HG03097 (cell line): ENCODE results near the gene LAMA3.
A peak's percentile ranks its signal among the peaks of the same experiment; 100 is the strongest.

Experiments used
- ATAC-seq: cut with Tn5 transposase; IDR thresholded peaks from one replicate; pipeline ENCODE4 v1.9.1; 2021; ENCODE audit not compliant: unreplicated experiment, low FRiP score

The LAMA3 gene

GRCh38 chr18:23953984-23954383 lies 264.7 kb downstream of the LAMA3 start:
- no peak for ATAC-seq

DNA sequence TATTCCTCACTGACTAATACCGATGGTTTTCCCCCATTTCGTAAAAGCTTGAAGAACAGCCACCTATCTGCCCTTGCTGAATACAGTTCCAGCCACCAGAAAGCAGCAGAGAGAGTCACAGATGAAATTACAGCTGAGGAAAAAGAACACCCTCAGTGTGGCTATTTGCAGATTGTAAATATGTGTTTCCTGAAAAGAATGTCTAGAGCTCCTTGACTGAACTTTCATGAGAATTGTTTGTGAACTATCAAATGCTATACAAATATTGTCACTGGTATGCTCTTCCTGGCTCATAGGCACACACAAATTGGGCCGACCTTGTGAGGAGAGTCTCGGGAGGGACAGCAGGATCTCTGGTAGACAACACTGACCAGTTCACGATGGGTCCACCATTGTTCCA lies 267.2 kb downstream of the LAMA3 start:
- no peak for ATAC-seq

- ATAC-seq = no peak
These were observed 268.8 kb downstream of the LAMA3 start for GRCh38 chr18:23958036-23958435.

GRCh38 chr18:23963443-23964165 lies 274.4 kb downstream of the LAMA3 start:
- ATAC-seq = no peak

GRCh38 chr18:23964282-23965238 lies 275.3 kb downstream of the LAMA3 start:
- ATAC-seq = no peak

- ATAC-seq = no peak
These were observed 277.7 kb downstream of the LAMA3 start for GRCh38 chr18:23966909-23967308.

- ATAC-seq = peak; percentile 55
These were observed 278.3 kb downstream of the LAMA3 start for GRCh38 chr18:23967321-23968089.

- ATAC-seq = no peak
These were observed 279.7 kb downstream of the LAMA3 start for GRCh38 chr18:23968638-23969604.

GRCh38 chr18:23969664-23970063 lies 280.4 kb downstream of the LAMA3 start:
- ATAC-seq = no peak

GRCh38 chr18:23970161-23971096 lies 281.2 kb downstream of the LAMA3 start:
- no peak for ATAC-seq

GRCh38 chr18:23971097-23971440 lies 281.8 kb downstream of the LAMA3 start:
- no peak for ATAC-seq

DNA sequence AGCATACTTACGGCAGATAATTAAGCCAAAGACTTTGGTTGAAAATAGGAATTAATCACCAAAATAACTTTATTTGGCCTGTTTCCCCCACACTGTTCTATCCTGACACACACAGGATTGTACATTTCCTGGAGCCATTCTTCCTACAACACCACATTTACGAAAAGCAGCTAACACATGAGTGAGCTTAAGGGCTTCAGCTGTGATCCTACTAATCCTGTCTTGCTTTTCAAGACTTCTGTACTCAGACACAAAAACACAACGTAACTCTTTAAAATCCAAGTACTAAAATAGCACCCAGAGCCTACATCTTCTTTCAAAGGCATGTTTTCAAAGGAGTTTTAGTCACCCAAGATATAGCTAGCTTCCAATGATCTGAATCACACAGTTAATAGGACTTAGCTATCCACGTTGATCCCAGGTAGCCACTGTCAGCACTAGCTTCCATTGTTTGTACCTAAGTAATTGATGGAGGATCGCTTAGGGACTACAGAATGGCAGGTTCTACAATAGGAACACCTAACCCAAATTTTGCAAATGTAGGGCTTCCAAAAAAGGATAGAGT lies 282.5 kb downstream of the LAMA3 start:
- ATAC-seq = no peak

GRCh38 chr18:23972453-23972852 lies 283.2 kb downstream of the LAMA3 start:
- ATAC-seq = no peak

- no peak for ATAC-seq
These were observed 287.9 kb downstream of the LAMA3 start for GRCh38 chr18:23977103-23977502.

DNA sequence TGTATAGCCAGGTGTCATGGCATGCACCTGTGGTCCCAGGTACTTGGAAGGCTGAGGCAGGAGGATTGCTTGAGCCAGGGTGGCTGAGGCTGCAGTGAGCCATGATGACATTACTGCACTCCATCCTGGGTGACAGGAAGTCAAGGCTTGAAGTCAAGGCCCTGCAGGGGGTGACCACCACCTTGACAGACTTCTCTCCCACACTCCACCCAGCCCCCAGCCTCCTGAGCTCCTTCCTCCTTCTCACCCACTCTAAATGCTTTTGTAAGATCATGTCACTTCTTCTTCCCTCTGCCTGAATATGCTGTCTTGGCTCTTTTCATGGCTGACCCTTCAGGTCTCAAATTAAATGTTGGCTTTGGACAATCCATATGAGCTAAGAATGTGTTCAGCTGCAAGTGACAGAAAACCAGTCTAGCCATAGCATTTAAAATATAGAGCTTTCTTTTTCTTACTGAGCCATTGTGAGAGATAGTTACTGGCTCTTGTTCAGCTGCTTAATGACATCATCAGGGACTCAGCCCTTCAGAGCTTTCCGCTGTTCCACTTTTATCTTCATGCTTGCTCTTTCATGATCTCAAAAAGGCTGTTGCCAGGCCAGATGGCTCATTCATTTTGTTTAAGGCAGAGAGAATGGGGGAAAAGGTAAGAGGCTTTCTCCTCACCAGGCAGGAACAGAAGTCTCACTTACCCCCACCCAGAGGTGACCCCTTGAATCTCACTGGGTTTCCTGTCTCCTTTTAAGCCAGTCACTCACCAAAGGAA lies 288.6 kb downstream of the LAMA3 start:
- ATAC-seq = no peak

DNA sequence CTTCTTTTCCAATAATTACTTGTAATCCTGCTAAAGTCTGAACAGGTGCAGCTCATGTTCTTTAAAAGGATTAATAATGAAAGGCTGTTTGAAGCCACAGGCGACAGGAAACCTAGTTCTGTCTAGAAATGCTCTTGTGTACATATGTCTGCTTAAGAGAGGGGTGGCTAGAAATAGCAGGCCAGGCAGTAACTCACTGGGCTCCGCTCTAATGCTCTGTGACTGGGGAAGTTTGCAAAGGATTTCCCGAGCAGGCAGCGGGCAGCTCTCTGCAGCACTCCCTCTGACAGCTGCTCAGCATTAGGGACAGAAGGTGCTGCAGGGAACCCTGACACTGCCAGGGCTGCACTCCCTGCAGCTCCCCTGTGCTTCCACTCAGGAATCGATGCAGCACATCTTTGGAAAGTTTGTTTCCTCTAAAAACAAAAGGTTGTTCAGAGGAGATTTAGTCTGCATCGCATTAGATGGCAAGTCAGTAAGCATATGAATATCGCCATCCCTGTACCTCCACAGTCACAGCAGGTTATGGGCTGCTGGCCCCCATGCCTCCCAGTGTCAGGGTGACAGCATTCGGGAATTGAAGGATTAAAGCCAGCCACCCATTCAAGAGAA lies 292.2 kb downstream of the LAMA3 start:
- no peak for ATAC-seq
